Tibial nerve (tissue), 4 donors: ENCODE results near the gene CACNA1I. TPM values are rescaled to one million over a fixed set of nuclear protein-coding genes. Genes with fewer than 3 reads are reported as not detected.

Experiments
- DNase-seq, 2 donors: peaks; one replicate each; pipeline ENCODE4 v3.0.0-alpha.2; 2019; ENCODE audit warnings: low spot score in 2 of 2
- H3K27ac ChIP-seq, 4 donors: fragments of 200-600 bp; sonication (generic) in 3 of 4; one replicate each; pipeline ENCODE4 v1.5.1; 2017 to 2019; ENCODE audit warnings: mild to moderate bottlenecking in 1 of 4
- H3K27me3 ChIP-seq, 2 donors: fragments of 200-600 bp; sonication (generic) in 1 of 2; one replicate each; pipeline versions ENCODE4 v1.5.1 to v1.6.0; 2017 to 2019
- H3K36me3 ChIP-seq, 3 donors: fragments of 200-600 bp; sonication (generic); one replicate each; pipeline ENCODE4 v1.5.1; 2018 to 2019
- H3K4me1 ChIP-seq, 4 donors: fragments of 200-600 bp; sonication (generic) in 3 of 4; one replicate each; pipeline ENCODE4 v1.5.1; 2017 to 2019
- H3K4me3 ChIP-seq, 4 donors: fragments of 200-600 bp; sonication (generic) in 3 of 4; one replicate each; pipeline ENCODE4 v1.5.1; 2017 to 2019; ENCODE audit warnings: mild to moderate bottlenecking in 1 of 4, moderate library complexity in 1 of 4
- H3K9me3 ChIP-seq, 4 donors: fragments of 200-600 bp; sonication (generic) in 3 of 4; one replicate each; pipeline ENCODE4 v1.5.1; 2017 to 2019
- EP300 ChIP-seq, 2 donors: sonication (generic); formaldehyde crosslinking; IDR thresholded peaks; one replicate each; pipeline ENCODE4 v1.6.1; 2017; ENCODE audit warnings: antibody characterized with exemption in 2 of 2, mild to moderate bottlenecking in 1 of 2
- POLR2A ChIP-seq, 2 donors: fragments of 450-650 bp; IDR thresholded peaks; one replicate each; pipeline ENCODE4 v1.6.1; 2017; ENCODE audit warnings: antibody characterized with exemption in 2 of 2, mild to moderate bottlenecking in 2 of 2, moderate library complexity in 2 of 2
- WGBS, 2 donors: methylation state at CpG; one replicate each; pipeline ENCODE4 v1.1.5; 2018; 5-methylcytosine and 5-hydroxymethylcytosine counted together
- total RNA-seq, 4 donors: library from RNA; depleted of rRNA; stranded (reverse); fragments of >200 nt; gene quantifications; one replicate each; pipeline ENCODE4 v1.1.0, GENCODE V29; 2016
- TF ChIP-seq, protein P1 (sequence below), 5 experiments: fragments of 200-600 bp in 3 of 5; fragments of 450-650 bp in 2 of 5; sonication (generic) in 3 of 5; IDR thresholded peaks; one replicate each; pipeline ENCODE4 v1.5.1; 2016 to 2019; ENCODE audit warnings: antibody characterized with exemption in 5 of 5, mild to moderate bottlenecking in 3 of 5, moderate library complexity in 2 of 5

CACNA1I gene
- total RNA-seq, 4 donors from 2014 or later = 0.42 to 0.78 (median 0.52) TPM

DNA sequence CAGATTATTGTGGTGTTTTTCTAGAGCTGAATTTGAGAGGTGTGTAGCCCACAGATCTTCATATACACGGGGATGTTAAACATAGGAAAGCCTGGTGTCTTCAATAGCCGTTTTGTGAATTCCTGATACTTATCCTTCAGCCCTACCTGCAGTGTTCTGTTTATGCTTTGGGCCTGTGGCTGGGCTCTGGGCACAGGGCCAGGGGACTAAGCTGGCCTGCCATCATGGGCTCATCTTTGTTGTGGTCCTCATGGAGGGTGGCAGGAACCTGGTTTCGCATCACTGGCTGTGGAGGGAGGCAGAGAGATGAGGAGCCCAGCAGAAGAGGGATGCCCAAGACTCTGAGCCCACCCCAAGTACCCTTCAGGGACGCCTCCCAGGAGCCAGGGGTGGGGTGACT, 112.4 kb downstream of the CACNA1I start:
- DNase-seq = no peak
- Histone ChIP-seq H3K36me3 (no peaks in the 10 kb centered on the region), H3K4me1 (peaks cover 0 to 8% (median 0%) of the 10 kb centered on the region in 4 donors), H3K27ac (no peak overlapping the region), H3K9me3 (no peaks in the 10 kb centered on the region), H3K27me3 (peaks cover 0 to 34% of the 10 kb centered on the region in 2 donors), H3K4me3 (no peak overlapping the region)
- 81% methylated on average over 4 of the region's 4 CpGs for WGBS, 2 donors
- TF ChIP-seq POLR2A (IDR thresholded peaks at IDR 0.05) (no peak), EP300 (IDR thresholded peaks at IDR 0.05) (no peak)
- TF ChIP-seq, protein P1, sequence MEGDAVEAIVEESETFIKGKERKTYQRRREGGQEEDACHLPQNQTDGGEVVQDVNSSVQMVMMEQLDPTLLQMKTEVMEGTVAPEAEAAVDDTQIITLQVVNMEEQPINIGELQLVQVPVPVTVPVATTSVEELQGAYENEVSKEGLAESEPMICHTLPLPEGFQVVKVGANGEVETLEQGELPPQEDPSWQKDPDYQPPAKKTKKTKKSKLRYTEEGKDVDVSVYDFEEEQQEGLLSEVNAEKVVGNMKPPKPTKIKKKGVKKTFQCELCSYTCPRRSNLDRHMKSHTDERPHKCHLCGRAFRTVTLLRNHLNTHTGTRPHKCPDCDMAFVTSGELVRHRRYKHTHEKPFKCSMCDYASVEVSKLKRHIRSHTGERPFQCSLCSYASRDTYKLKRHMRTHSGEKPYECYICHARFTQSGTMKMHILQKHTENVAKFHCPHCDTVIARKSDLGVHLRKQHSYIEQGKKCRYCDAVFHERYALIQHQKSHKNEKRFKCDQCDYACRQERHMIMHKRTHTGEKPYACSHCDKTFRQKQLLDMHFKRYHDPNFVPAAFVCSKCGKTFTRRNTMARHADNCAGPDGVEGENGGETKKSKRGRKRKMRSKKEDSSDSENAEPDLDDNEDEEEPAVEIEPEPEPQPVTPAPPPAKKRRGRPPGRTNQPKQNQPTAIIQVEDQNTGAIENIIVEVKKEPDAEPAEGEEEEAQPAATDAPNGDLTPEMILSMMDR (IDR thresholded peaks at IDR 0.05) = no peak

DNA sequence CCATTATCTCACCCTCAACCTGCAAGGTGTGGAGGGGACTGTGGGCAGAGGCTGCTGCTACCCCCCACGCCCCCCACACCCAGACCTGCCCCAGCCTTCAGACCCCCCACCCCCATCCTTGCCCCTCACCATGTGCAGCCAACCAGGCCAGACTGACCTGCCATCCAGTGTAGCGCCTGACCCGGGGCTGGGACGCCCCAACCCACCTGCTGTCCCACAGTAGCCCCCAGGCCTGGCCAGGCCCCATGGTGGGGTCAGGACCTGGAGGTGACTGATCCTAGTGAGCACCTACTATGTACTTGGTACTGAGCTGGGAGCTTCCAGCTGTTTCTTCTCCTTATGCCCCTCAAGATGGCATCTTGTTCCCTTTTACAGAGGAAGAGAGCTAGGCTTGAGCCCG, 113.1 kb downstream of the CACNA1I start:
- TF ChIP-seq, protein P1 (IDR thresholded peaks at IDR 0.05) = no peak
- TF ChIP-seq POLR2A (IDR thresholded peaks at IDR 0.05) (no peak), EP300 (IDR thresholded peaks at IDR 0.05) (no peak)
- no peaks in the 10 kb centered on the region for H3K9me3 ChIP-seq
- no peaks in the 10 kb centered on the region for H3K36me3 ChIP-seq
- H3K4me1 ChIP-seq = peaks cover 0 to 8% (median 0%) of the 10 kb centered on the region in 4 donors
- no peak overlapping the region for H3K4me3 ChIP-seq
- peaks cover 0 to 40% of the 10 kb centered on the region in 2 donors for H3K27me3 ChIP-seq
- H3K27ac ChIP-seq = no peak overlapping the region
- DNase-seq = no peak
- WGBS, 2 donors = 85 to 94% methylated on average over 1 to 2 of the region's 5 CpGs

DNA sequence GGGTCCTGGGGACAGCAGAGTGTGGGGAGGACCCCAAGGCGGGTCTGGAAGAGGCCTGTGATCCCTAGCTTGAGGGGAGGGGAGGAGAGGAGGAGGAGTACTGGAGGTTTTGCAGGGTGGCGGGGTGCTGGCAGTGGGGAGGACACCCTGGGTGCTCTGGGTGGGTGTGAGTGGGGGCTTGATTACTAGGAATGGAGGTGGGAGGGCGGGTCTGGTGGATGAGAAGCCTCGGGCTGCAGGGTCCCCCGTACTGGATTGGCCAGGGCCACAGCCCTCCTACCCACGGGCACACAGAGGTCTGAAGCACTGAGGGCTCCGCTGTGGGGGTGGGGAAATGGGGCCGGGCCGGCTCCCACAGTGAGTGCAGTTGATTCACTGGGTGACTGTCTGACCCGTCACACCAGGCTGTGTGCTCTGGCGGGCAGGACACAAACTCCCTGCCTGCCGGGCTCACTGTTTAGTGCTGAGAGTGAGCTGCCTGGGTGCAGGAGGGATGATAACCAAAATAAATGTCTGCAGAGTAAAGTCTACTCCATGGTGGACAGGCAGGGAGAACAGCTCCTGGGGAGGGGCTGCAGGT, 114.2 kb downstream of the CACNA1I start:
- DNase-seq = no peak
- 44 to 53% methylated on average over 12 of the region's 12 CpGs for WGBS, 2 donors
- H3K27me3 ChIP-seq = peaks cover 0 to 51% of the 10 kb centered on the region in 2 donors
- no peak overlapping the region for H3K27ac ChIP-seq
- peaks cover 0 to 8% (median 0%) of the 10 kb centered on the region in 4 donors for H3K4me1 ChIP-seq
- H3K36me3 ChIP-seq = no peaks in the 10 kb centered on the region
- H3K4me3 ChIP-seq = no peak overlapping the region
- H3K9me3 ChIP-seq = no peaks in the 10 kb centered on the region
- TF ChIP-seq EP300 (IDR thresholded peaks at IDR 0.05) (no peak), POLR2A (IDR thresholded peaks at IDR 0.05) (no peak)
- TF ChIP-seq, protein P1 (IDR thresholded peaks at IDR 0.05) = no peak

DNA sequence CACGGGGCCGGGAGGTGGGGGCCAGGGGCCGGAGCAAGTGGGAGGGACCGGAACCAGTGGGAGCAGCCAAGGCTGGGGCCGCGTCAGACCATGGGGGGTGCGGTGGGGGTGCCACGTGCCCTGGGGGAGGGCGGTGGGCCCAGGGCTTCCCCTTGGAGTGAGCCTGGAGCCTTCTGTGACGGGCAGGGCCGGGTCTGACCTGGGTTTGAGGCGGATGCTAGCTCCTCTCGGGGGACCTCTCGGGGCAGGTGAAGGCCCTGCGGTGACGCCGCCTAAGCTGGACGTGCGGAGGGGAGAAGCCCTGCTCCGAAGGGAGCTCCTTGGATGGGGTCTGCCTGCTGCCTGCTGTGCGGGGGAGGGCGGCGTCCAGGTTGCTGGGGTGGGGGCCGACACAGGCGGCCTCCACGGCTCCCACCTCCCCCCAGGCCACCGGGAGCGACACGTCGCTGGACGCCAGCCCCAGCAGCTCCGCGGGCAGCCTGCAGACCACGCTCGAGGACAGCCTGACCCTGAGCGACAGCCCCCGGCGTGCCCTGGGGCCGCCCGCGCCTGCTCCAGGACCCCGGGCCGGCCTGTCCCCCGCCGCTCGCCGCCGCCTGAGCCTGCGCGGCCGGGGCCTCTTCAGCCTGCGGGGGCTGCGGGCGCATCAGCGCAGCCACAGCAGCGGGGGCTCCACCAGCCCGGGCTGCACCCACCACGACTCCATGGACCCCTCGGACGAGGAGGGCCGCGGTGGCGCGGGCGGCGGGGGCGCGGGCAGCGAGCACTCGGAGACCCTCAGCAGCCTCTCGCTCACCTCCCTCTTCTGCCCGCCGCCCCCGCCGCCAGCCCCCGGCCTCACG, 115.0 kb downstream of the CACNA1I start:
- Histone ChIP-seq H3K27ac (no peak overlapping the region), H3K4me3 (peak overlapping the region in 1 of 4 donors; percentile 25), H3K9me3 (no peaks in the 10 kb centered on the region), H3K36me3 (no peaks in the 10 kb centered on the region), H3K4me1 (peaks cover 0 to 9% (median 0%) of the 10 kb centered on the region in 4 donors), H3K27me3 (peaks cover 0 to 58% of the 10 kb centered on the region in 2 donors)
- TF ChIP-seq POLR2A (IDR thresholded peaks at IDR 0.05) (no peak), EP300 (IDR thresholded peaks at IDR 0.05) (no peak)
- TF ChIP-seq, protein P1 (IDR thresholded peaks at IDR 0.05) = no peak
- no peak for DNase-seq
- 9 to 35% methylated on average over 6 to 18 of the region's 77 CpGs for WGBS, 2 donors

DNA sequence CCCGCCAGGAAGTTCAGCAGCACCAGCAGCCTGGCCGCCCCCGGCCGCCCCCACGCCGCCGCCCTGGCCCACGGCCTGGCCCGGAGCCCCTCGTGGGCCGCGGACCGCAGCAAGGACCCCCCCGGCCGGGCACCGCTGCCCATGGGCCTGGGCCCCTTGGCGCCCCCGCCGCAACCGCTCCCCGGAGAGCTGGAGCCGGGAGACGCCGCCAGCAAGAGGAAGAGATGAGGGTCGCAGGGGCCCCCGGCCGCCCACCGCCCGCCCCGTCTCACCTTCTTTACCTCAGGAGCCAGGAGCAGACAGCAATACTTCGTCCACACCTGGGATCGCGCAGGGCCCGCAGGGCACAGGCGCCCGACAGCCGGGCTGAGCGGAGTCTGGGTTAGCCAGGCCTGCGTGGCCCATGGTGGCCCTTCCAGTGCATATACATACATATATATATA, 115.6 kb downstream of the CACNA1I start:
- 68 to 83% methylated on average over 9 to 14 of the region's 39 CpGs for WGBS, 2 donors
- TF ChIP-seq EP300 (IDR thresholded peaks at IDR 0.05) (no peak), POLR2A (IDR thresholded peaks at IDR 0.05) (no peak)
- TF ChIP-seq, protein P1 (IDR thresholded peaks at IDR 0.05) = no peak
- Histone ChIP-seq H3K27ac (no peak overlapping the region), H3K4me1 (peaks cover 0 to 15% (median 0%) of the 10 kb centered on the region in 4 donors), H3K27me3 (peaks cover 0 to 65% of the 10 kb centered on the region in 2 donors), H3K9me3 (no peaks in the 10 kb centered on the region), H3K4me3 (peak overlapping the region in 1 of 4 donors; percentile 25), H3K36me3 (no peaks in the 10 kb centered on the region)
- DNase-seq = no peak
